Measurements from ENCODE around the gene DIO2.

GRCh38 chr14:80172375-80173051, 38.8 kb downstream of the DIO2 start:
- TF ChIP-seq CTCF (IDR thresholded peaks at IDR 0.05; ENCODE audit: poor library complexity) (no peak), EZH2 (IDR thresholded peaks at IDR 0.05; ENCODE audit: borderline replicate concordance) (no peak), EZH2phosphoT487 (IDR thresholded peaks at IDR 0.05; ENCODE audit: low read depth, severe bottlenecking, unreplicated experiment) (no peak)
